ENCODE data around the gene CRBN. TPM values are rescaled to one million over a fixed set of nuclear protein-coding genes. Genes with fewer than 3 reads are reported as not detected.

CRBN gene
- total RNA-seq, 2 donors from 2014 or later, result 35.3 to 36.8 TPM

DNA sequence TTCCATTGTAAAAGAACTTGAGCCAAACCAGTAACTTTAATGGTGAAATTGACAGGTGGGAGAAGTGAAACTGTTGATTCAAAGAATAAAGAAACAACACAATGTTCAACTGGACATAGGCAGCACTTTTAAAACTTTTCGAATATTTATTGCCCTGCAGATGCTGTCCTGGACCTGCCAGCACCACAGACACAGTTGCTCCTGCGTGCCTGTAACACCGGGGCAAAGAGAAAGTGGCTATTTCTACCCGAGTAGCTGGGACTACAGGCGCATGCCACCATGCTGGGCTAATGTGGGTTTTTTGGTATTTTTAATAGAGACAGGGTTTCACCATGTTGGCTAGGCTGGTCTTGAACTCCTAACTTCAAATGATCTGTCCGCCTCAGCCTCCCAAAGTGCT lies 76.7 kb downstream of the CRBN start:
- Histone ChIP-seq H3K4me3 (ENCODE audit: low read length) (no peak overlapping the region), H3K4me1 (ENCODE audit: control insufficient read depth, insufficient read depth, low read length) (no peaks in the 10 kb centered on the region), H3K9ac (ENCODE audit: extremely low read depth, low read length, poor library complexity, severe bottlenecking) (no peak overlapping the region), H3K27me3 (ENCODE audit: control insufficient read depth, insufficient read depth, low read length, poor library complexity, severe bottlenecking) (peaks cover 6% of the 10 kb centered on the region), H3K36me3 (ENCODE audit: control insufficient read depth, insufficient read depth, low read length) (no peaks in the 10 kb centered on the region), H3K9me3 (ENCODE audit: control insufficient read depth, low read length) (no peaks in the 10 kb centered on the region), H3K27ac (ENCODE audit: low read depth, low read length) (no peak overlapping the region)
- Mint-ChIP-seq H3K4me1 (peaks cover 1% of the 10 kb centered on the region), H3K4me3 (no peak overlapping the region), H3K9me3 (no peaks in the 10 kb centered on the region), H3K36me3 (ENCODE audit: low read depth) (no peaks in the 10 kb centered on the region), H3K27me3 (ENCODE audit: insufficient read depth) (peaks cover 6% of the 10 kb centered on the region), H3K27ac (no peak overlapping the region)
- TF ChIP-seq, protein P1, sequence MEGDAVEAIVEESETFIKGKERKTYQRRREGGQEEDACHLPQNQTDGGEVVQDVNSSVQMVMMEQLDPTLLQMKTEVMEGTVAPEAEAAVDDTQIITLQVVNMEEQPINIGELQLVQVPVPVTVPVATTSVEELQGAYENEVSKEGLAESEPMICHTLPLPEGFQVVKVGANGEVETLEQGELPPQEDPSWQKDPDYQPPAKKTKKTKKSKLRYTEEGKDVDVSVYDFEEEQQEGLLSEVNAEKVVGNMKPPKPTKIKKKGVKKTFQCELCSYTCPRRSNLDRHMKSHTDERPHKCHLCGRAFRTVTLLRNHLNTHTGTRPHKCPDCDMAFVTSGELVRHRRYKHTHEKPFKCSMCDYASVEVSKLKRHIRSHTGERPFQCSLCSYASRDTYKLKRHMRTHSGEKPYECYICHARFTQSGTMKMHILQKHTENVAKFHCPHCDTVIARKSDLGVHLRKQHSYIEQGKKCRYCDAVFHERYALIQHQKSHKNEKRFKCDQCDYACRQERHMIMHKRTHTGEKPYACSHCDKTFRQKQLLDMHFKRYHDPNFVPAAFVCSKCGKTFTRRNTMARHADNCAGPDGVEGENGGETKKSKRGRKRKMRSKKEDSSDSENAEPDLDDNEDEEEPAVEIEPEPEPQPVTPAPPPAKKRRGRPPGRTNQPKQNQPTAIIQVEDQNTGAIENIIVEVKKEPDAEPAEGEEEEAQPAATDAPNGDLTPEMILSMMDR (conservative IDR thresholded peaks at IDR 0.05), result no peak
- 89 to 96% methylated on average over 4 to 6 of the region's 6 CpGs for WGBS, 2 experiments (ENCODE audit: insufficient coverage in 1 of 2, insufficient read length in 1 of 2)
- DNase-seq, result no peak

DNA sequence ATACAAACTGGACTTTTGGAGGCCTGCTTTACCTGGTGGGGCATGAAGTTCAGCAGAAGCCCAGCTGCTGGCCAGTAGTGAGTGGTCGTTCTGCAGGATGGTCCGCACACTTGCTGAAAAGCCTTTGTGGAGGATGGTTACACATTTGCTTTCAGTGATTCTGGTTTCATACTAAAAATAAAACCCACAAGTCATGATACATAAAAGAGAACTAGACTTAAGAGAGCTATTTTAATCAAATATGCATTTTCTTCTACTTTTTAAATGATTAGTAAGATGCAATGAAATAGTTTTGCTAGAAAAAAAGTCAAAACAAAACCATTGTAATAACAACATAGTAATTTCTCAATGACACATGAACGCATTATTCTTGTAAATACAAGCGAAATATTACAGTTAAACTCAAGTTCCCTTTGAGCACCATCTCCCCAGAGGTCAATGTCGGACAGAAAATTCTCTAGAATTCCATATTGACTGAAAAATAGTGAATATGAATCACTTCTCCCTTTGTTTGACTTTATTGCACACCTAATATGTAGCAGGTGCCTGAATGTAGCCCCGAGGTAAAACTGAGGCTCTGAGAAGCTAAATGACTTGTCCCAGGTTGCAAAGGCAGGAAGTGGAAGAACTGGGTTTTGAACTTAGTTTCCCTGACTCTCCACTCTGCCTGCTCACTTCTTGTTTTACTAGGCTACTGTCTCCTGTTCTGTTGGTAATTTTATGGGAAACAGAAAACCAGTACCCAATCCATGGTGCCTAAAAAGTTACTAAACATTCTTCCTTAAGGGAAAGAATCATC lies 77.6 kb downstream of the CRBN start:
- Histone ChIP-seq H3K4me1 (ENCODE audit: control insufficient read depth, insufficient read depth, low read length) (peaks cover 4% of the 10 kb centered on the region), H3K27me3 (ENCODE audit: control insufficient read depth, insufficient read depth, low read length, poor library complexity, severe bottlenecking) (no peaks in the 10 kb centered on the region), H3K9ac (ENCODE audit: extremely low read depth, low read length, poor library complexity, severe bottlenecking) (no peak overlapping the region), H3K9me3 (ENCODE audit: control insufficient read depth, low read length) (no peaks in the 10 kb centered on the region), H3K36me3 (ENCODE audit: control insufficient read depth, insufficient read depth, low read length) (no peaks in the 10 kb centered on the region), H3K4me3 (ENCODE audit: low read length) (no peak overlapping the region), H3K27ac (ENCODE audit: low read depth, low read length) (no peak overlapping the region)
- Mint-ChIP-seq H3K27ac (no peak overlapping the region), H3K9me3 (no peaks in the 10 kb centered on the region), H3K36me3 (ENCODE audit: low read depth) (no peaks in the 10 kb centered on the region), H3K27me3 (ENCODE audit: insufficient read depth) (peaks cover 6% of the 10 kb centered on the region), H3K4me3 (no peak overlapping the region), H3K4me1 (peaks cover 6% of the 10 kb centered on the region)
- 90 to 100% methylated on average over 4 to 6 of the region's 6 CpGs for WGBS, 2 experiments (ENCODE audit: insufficient coverage in 1 of 2, insufficient read length in 1 of 2)
- no peak for DNase-seq
- TF ChIP-seq, protein P1 (conservative IDR thresholded peaks at IDR 0.05), result no peak

Other genes starting within 250 kb of the CRBN start
- not detected for gene IL5RA, start 69.3 kb downstream of the CRBN start, total RNA-seq
- 10 to 100 TPM; 31.8 to 33.5 TPM for gene TRNT1, start 52.8 kb downstream of the CRBN start, total RNA-seq

Data from endodermal cell (in vitro differentiated cells).